ENCODE data around the gene PROZ. TPM values are rescaled to one million over a fixed set of nuclear protein-coding genes. Genes with fewer than 3 reads are reported as not detected.

PROZ gene
- polyA plus RNA-seq, 1 experiment: not detected

DNA sequence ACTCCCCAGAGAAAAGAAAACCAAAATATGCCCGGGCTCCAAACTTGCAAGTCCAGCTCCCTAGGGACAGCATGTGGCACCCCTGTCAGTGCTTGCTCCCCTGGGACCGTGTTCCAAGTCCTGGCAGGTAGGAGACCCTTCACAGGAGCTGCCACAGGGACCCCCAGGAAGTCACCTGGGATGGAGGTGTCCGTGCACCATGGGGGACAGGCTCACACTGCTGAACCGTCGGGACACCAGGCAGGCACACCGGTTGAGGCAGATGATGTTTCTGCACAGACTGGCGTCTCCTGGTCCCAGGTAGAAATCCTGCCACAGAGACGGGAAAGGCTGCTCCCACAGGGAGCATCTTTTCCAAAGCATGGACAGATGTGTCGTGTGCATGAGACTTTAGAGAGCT lies 11.7 kb upstream of the PROZ start:
- H3K4me3 ChIP-seq (ENCODE audit: low read depth, low read length): no peak overlapping the region
- no peaks in the 10 kb centered on the region for H3K27me3 ChIP-seq (ENCODE audit: control insufficient read depth, insufficient read depth, low read length)
- H3K36me3 ChIP-seq (ENCODE audit: control insufficient read depth, insufficient read depth, low read length): no peaks in the 10 kb centered on the region
- ChIA-PET CTCF (interaction anchor here (1.1 kb wide), 1 partner anchor 15 kb away, joined by 4 read pairs; no protein-coding TSS in a partner anchor), POLR2A (no interaction called here)
- TF ChIP-seq, protein P1, sequence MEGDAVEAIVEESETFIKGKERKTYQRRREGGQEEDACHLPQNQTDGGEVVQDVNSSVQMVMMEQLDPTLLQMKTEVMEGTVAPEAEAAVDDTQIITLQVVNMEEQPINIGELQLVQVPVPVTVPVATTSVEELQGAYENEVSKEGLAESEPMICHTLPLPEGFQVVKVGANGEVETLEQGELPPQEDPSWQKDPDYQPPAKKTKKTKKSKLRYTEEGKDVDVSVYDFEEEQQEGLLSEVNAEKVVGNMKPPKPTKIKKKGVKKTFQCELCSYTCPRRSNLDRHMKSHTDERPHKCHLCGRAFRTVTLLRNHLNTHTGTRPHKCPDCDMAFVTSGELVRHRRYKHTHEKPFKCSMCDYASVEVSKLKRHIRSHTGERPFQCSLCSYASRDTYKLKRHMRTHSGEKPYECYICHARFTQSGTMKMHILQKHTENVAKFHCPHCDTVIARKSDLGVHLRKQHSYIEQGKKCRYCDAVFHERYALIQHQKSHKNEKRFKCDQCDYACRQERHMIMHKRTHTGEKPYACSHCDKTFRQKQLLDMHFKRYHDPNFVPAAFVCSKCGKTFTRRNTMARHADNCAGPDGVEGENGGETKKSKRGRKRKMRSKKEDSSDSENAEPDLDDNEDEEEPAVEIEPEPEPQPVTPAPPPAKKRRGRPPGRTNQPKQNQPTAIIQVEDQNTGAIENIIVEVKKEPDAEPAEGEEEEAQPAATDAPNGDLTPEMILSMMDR (IDR thresholded peaks at IDR 0.05; ENCODE audit: insufficient read depth, low read depth, low read length): no peak
- DNase-seq (ENCODE audit: low read depth): no peak

DNA sequence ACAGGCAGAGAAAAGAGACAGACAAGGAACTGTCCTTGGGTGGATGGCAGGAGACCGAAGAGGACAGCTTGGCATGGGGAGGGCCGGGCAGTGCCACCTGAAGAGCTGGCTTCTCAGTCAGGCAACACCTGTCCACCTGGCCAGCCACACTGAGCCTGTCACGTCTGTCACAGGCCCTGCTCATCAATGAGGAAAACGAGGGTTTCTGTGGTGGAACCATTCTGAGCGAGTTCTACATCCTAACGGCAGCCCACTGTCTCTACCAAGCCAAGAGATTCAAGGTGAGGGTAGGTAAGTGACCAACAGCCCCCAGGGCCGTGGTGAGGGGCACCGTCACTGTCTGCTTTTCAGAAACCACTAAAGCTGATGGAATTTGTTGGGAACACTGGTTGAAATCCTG lies 11.2 kb upstream of the PROZ start:
- H3K36me3 ChIP-seq (ENCODE audit: control insufficient read depth, insufficient read depth, low read length): no peaks in the 10 kb centered on the region
- H3K27me3 ChIP-seq (ENCODE audit: control insufficient read depth, insufficient read depth, low read length): no peaks in the 10 kb centered on the region
- TF ChIP-seq, protein P1 (IDR thresholded peaks at IDR 0.05; ENCODE audit: insufficient read depth, low read depth, low read length): no peak
- no peak for DNase-seq (ENCODE audit: low read depth)
- H3K4me3 ChIP-seq (ENCODE audit: low read depth, low read length): no peak overlapping the region
- ChIA-PET CTCF (interaction anchor here (1.1 kb wide), 1 partner anchor 15 kb away, joined by 4 read pairs; no protein-coding TSS in a partner anchor), POLR2A (no interaction called here)

DNA sequence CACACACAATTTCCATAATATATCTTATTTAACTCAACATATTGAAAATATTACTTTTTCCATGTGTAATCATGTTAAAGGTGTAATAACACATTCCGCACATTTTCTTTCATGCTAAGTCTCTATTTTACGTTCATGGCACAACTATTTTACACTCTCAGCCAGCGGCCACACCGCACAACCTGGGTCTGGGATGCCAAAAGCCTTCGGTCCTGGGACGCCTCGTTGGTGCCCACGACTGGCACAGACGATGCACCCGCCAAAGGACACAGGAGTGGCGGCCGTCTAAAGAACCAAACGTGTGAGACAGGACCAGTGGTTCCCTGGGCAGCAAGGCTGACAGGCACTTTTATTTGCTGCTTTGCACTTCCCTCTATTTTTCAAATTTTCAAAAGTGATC lies 10.0 kb upstream of the PROZ start:
- H3K36me3 ChIP-seq (ENCODE audit: control insufficient read depth, insufficient read depth, low read length): no peaks in the 10 kb centered on the region
- DNase-seq (ENCODE audit: low read depth): no peak
- H3K27me3 ChIP-seq (ENCODE audit: control insufficient read depth, insufficient read depth, low read length): no peaks in the 10 kb centered on the region
- CTCF ChIA-PET: no interaction called here
- POLR2A ChIA-PET: no interaction called here
- no peak overlapping the region for H3K4me3 ChIP-seq (ENCODE audit: low read depth, low read length)
- TF ChIP-seq, protein P1 (IDR thresholded peaks at IDR 0.05; ENCODE audit: insufficient read depth, low read depth, low read length): no peak

DNA sequence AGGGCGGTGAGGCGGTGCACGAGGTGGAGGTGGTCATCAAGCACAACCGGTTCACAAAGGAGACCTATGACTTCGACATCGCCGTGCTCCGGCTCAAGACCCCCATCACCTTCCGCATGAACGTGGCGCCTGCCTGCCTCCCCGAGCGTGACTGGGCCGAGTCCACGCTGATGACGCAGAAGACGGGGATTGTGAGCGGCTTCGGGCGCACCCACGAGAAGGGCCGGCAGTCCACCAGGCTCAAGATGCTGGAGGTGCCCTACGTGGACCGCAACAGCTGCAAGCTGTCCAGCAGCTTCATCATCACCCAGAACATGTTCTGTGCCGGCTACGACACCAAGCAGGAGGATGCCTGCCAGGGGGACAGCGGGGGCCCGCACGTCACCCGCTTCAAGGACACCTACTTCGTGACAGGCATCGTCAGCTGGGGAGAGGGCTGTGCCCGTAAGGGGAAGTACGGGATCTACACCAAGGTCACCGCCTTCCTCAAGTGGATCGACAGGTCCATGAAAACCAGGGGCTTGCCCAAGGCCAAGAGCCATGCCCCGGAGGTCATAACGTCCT lies 9.4 kb upstream of the PROZ start:
- Histone ChIP-seq H3K4me3 (ENCODE audit: low read depth, low read length) (no peak overlapping the region), H3K27me3 (ENCODE audit: control insufficient read depth, insufficient read depth, low read length) (no peaks in the 10 kb centered on the region), H3K36me3 (ENCODE audit: control insufficient read depth, insufficient read depth, low read length) (no peaks in the 10 kb centered on the region)
- TF ChIP-seq, protein P1 (IDR thresholded peaks at IDR 0.05; ENCODE audit: insufficient read depth, low read depth, low read length): no peak
- POLR2A ChIA-PET: no interaction called here
- DNase-seq (ENCODE audit: low read depth): no peak
- CTCF ChIA-PET: no interaction called here

DNA sequence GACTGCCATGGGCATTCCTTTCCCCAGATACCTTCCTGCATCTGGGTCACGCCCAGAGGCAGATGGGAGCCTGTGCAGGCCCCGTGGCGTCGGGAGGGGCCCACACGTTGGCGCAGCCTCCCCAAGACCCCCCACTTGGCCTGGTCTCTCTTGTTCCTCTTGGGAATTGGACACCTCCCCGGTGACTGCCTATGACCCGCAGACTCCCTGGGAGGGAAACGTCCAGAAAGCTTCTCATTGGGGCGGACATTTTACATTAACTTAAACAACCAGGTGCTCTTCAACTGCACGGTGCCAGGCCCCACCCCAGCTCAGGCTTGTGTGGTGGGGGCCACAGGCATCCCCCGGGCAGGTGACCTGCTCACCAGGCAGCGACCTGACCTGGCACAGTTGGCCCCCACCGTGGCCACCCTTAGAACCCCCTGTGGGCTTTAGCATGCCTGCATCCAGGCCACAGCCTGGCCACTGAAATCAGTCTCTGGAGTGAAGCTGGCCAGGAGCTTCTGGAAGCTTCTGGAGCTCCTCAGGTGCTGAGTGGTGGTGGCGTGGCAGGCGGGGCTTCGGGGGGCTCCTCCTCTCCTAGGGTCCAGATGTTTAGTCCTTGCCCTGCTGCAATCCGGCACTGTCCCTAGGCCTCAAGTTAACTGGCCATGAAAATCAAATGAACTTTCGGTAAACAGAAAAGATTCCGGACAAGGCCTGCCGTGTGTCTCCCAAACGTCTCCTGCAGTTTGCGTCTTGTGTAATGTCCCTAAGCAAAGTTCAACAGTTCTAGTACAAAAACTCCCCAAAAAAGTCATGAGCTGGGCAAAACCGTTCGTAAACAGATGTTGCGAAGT lies 8.5 kb upstream of the PROZ start:
- TF ChIP-seq, protein P1 (IDR thresholded peaks at IDR 0.05; ENCODE audit: insufficient read depth, low read depth, low read length): no peak
- ChIA-PET CTCF (no interaction called here), POLR2A (no interaction called here)
- no peaks in the 10 kb centered on the region for H3K27me3 ChIP-seq (ENCODE audit: control insufficient read depth, insufficient read depth, low read length)
- no peaks in the 10 kb centered on the region for H3K36me3 ChIP-seq (ENCODE audit: control insufficient read depth, insufficient read depth, low read length)
- no peak overlapping the region for H3K4me3 ChIP-seq (ENCODE audit: low read depth, low read length)
- no peak for DNase-seq (ENCODE audit: low read depth)
